Uterus (tissue), 4 donors: Measurements from ENCODE around the gene SPHK2. TPM values are rescaled to one million over a fixed set of nuclear protein-coding genes. Genes with fewer than 3 reads are reported as not detected.

Experiments used
- DNase-seq, 2 donors: peaks; one replicate each; pipeline ENCODE4 v3.0.0-alpha.2; 2019 to 2020
- H3K27ac ChIP-seq, 2 donors: fragments of 200-600 bp; sonication (generic); 1 replicate in 1 of 2; 2 replicates in 1 of 2; pipeline ENCODE4 v1.5.1; 2016 to 2018
- H3K27me3 ChIP-seq, 2 donors: fragments of 200-600 bp; sonication (generic); one replicate each; pipeline ENCODE4 v1.5.1; 2018 to 2019; ENCODE audit warnings: control low read depth in 1 of 2
- H3K36me3 ChIP-seq, 2 donors: fragments of 200-600 bp; sonication (generic); one replicate each; pipeline ENCODE4 v1.5.1; 2019; ENCODE audit warnings: control low read depth in 1 of 2
- H3K4me1 ChIP-seq, 2 donors: fragments of 200-600 bp; sonication (generic); one replicate each; pipeline ENCODE4 v1.5.1; 2018 to 2019; ENCODE audit warnings: control low read depth in 1 of 2
- H3K4me3 ChIP-seq, 2 donors: fragments of 200-600 bp; sonication (generic); 1 replicate in 1 of 2; 2 replicates in 1 of 2; pipeline ENCODE4 v1.5.1; 2018 to 2019; ENCODE audit warnings: mild to moderate bottlenecking in 1 of 2
- H3K9me3 ChIP-seq, 2 donors: fragments of 200-600 bp; sonication (generic); one replicate each; pipeline ENCODE4 v1.5.1; 2019; ENCODE audit warnings: control low read depth in 1 of 2
- CTCF ChIP-seq, 4 experiments: fragments of 200-600 bp in 2 of 4; fragments of 450-650 bp in 2 of 4; sonication (generic) in 2 of 4; IDR thresholded peaks; one replicate each; pipeline ENCODE4 v1.5.1; 2016 to 2019; ENCODE audit warnings: antibody characterized with exemption in 4 of 4, mild to moderate bottlenecking in 2 of 4, moderate library complexity in 1 of 4
- POLR2A ChIP-seq, 2 donors: fragments of 450-650 bp; IDR thresholded peaks; one replicate each; pipeline ENCODE4 v1.6.1; 2016; ENCODE audit warnings: antibody characterized with exemption in 2 of 2, mild to moderate bottlenecking in 1 of 2, moderate library complexity in 1 of 2
- intact Hi-C: fragments of 100-400 bp; cut with DNase I; formaldehyde crosslinking; loops from one replicate; pipeline ENCODE4 v1.15.1; 2023; ENCODE audit warnings: low total_unique reads
- total RNA-seq, 4 donors: library from RNA; depleted of rRNA in 3 of 4; stranded (reverse); fragments of >200 nt in 3 of 4; gene quantifications; one replicate each; pipeline versions ENCODE4 v1.1.0 to v1.2.4, GENCODE V29; 2014 to 2023
- donor health status: DM: yes; HTN: yes; CAD: no.

SPHK2 gene
- total RNA-seq, 4 donors from 2014 or later, result 10.0 to 27.2 (median 21.7) TPM

GRCh38 chr19:48637449-48637947 is 18.2 kb downstream of the SPHK2 start:
- Histone ChIP-seq H3K27ac (peak overlapping the region; percentile 96 to 99), H3K27me3 (no peaks in the 10 kb centered on the region), H3K36me3 (no peaks in the 10 kb centered on the region), H3K4me3 (peak overlapping the region; percentile 49 to 54), H3K9me3 (no peaks in the 10 kb centered on the region), H3K4me1 (peaks cover 5 to 18% of the 10 kb centered on the region in 2 donors)
- intact Hi-C loops, result no loop called here
- TF ChIP-seq CTCF (IDR thresholded peaks at IDR 0.05), result peak in 1 of 4 experiments; percentile 11
- peak; percentile 18 to 63 for TF ChIP-seq POLR2A (IDR thresholded peaks at IDR 0.05)
- peak; percentile 100 for DNase-seq

DNA sequence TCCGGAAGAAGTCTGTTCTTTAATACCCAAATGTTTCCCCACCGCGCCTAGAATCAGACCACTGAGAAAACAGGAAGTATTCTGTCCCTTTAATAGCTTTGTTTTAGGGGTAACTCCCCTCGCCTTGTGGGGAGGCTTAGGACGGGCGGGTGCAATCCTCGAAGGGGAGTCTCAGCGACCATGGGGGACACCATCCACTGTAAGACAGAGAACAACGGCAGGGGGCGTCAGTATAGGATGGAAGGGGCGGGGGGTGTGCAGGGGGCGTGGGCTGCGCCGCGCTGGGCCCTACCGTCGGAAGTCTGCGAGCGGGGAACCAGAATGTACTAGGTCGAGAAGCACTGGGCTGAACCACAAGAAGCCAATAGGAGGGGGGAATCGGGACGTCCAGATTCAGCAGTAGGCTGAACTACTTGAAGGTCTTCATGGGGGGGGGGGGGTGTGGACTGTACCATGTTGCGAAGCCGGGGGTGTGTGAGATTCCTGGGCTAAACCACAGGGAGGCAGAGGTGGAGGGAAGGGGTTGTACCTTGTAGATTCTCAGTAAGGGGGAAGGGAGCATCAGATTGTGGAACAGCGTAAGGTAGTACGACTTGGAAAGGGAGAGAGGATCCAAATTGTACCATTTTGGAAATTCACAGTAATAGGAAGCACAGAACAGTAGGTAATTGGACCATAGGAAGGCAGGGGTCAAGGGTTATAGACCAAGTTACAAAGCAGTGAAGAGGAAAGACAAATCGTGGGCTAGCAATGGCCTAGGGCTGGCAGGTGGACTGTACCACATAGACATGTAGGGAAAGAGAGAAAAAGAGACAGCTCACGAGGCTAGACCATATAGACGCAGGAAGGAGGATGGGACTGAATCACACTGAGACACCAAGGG is 18.9 kb downstream of the SPHK2 start:
- H3K4me1 ChIP-seq, result peaks cover 5 to 18% of the 10 kb centered on the region in 2 donors
- H3K27me3 ChIP-seq, result no peaks in the 10 kb centered on the region
- intact Hi-C loops, result no loop called here
- H3K27ac ChIP-seq, result peak overlapping the region; percentile 96 to 99
- H3K9me3 ChIP-seq, result no peaks in the 10 kb centered on the region
- H3K36me3 ChIP-seq, result no peaks in the 10 kb centered on the region
- H3K4me3 ChIP-seq, result peak overlapping the region; percentile 49 to 54
- DNase-seq, result peak; percentile 85 to 92
- TF ChIP-seq POLR2A (IDR thresholded peaks at IDR 0.05) (peak in 1 of 2 donors; percentile 47), CTCF (IDR thresholded peaks at IDR 0.05) (no peak)

DNA sequence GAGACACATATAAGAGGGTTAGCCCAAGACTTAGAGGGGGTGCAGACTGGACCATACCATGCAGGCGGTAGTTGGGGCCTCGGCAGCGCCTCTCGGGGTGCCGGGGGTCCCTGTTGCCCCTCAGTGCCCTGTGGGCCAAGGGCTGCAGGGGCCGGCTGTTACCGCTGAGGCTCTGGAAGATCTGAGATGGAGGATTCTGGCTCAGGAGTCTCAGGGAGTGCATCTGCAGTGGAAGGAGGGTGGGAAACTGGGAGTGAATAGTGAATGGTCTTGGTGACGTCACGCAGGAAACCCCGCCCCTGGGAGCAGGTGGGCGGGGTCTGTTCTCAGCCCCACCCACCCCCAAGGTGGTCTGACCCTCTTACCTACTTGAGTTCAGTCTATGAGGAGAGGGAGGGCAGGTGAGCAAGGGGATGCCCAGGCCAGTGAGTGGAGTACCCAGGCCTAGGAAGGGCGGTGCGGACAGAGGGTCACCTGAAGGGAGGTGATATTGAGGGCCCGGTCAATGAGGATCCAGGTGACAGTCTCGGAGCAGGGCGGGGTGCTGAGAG is 19.6 kb downstream of the SPHK2 start:
- H3K27me3 ChIP-seq, result no peaks in the 10 kb centered on the region
- peak overlapping the region; percentile 96 to 99 for H3K27ac ChIP-seq
- no peaks in the 10 kb centered on the region for H3K9me3 ChIP-seq
- DNase-seq, result peak; percentile 55 to 60
- H3K4me1 ChIP-seq, result peaks cover 2 to 11% of the 10 kb centered on the region in 2 donors
- no peak overlapping the region for H3K4me3 ChIP-seq
- no peaks in the 10 kb centered on the region for H3K36me3 ChIP-seq
- intact Hi-C loops, result no loop called here
- TF ChIP-seq POLR2A (IDR thresholded peaks at IDR 0.05), result no peak
- TF ChIP-seq CTCF (IDR thresholded peaks at IDR 0.05), result no peak

GRCh38 chr19:48639483-48640375 is 20.4 kb downstream of the SPHK2 start:
- intact Hi-C loops, result loop anchor here (10.0 kb wide), 1 partner anchor 315 kb away; the partner anchor contains the start of gene BAX
- no peaks in the 10 kb centered on the region for H3K36me3 ChIP-seq
- H3K4me1 ChIP-seq, result peaks cover 0 to 8% of the 10 kb centered on the region in 2 donors
- H3K4me3 ChIP-seq, result no peak overlapping the region
- H3K27me3 ChIP-seq, result no peaks in the 10 kb centered on the region
- no peaks in the 10 kb centered on the region for H3K9me3 ChIP-seq
- peak overlapping the region in 1 of 2 donors; percentile 56 for H3K27ac ChIP-seq
- no peak for TF ChIP-seq POLR2A (IDR thresholded peaks at IDR 0.05)
- TF ChIP-seq CTCF (IDR thresholded peaks at IDR 0.05), result no peak
- peak in 1 of 2 donors; percentile 48 for DNase-seq
